Karpas-422 (cell line): ENCODE data around the gene FBXL17. TPM values are rescaled to one million over a fixed set of nuclear protein-coding genes. Genes with fewer than 3 reads are reported as not detected.
"Not testable (repeated sequence)": the region's sequence is repeated elsewhere in the genome, so short reads cannot be mapped to it uniquely, and the experiment has no call there.

Experiments
- DNase-seq: peaks from one replicate; pipeline ENCODE4 v3.0.0-alpha.2; 2015
- H2AFZ ChIP-seq: fragments of 200-600 bp; sonication (generic); 2 replicates; pipeline ENCODE4 v1.6.1; 2014; ENCODE audit warnings: antibody characterized with exemption, low read length, mixed read lengths
- H3K27ac ChIP-seq: fragments of 200-600 bp; sonication (generic); 2 replicates; pipeline ENCODE4 v1.5.1; 2014; ENCODE audit warnings: mild to moderate bottlenecking, low read length, moderate library complexity
- H3K27me3 ChIP-seq: fragments of 200-600 bp; sonication (generic); 2 replicates; pipeline ENCODE4 v1.6.1; 2014; ENCODE audit warnings: low read length, mixed read lengths
- H3K36me3 ChIP-seq: fragments of 200-600 bp; sonication (generic); 2 replicates; pipeline ENCODE4 v1.6.1; 2014; ENCODE audit warnings: low read length, mixed read lengths; ENCODE audit not compliant: insufficient read depth
- H3K4me1 ChIP-seq: fragments of 200-600 bp; sonication (generic); 2 replicates; pipeline ENCODE4 v1.6.1; 2014; ENCODE audit warnings: mild to moderate bottlenecking, low read length, mixed read lengths
- H3K4me2 ChIP-seq: fragments of 200-600 bp; sonication (generic); 2 replicates; pipeline ENCODE4 v1.6.1; 2014; ENCODE audit warnings: low read length, low read depth, mild to moderate bottlenecking; ENCODE audit not compliant: poor library complexity, severe bottlenecking
- H3K4me3 ChIP-seq: fragments of 200-600 bp; sonication (generic); 2 replicates; pipeline ENCODE4 v1.5.1; 2014; ENCODE audit warnings: mild to moderate bottlenecking, antibody characterized with exemption, low read length, mixed read lengths
- H3K79me2 ChIP-seq: fragments of 200-600 bp; sonication (generic); 2 replicates; pipeline ENCODE4 v1.6.1; 2014; ENCODE audit warnings: mild to moderate bottlenecking, low read length, mixed read lengths
- H3K9ac ChIP-seq: fragments of 200-600 bp; sonication (generic); 2 replicates; pipeline ENCODE4 v1.6.0; 2014; ENCODE audit warnings: low read length
- H3K9me2 ChIP-seq: fragments of 200-600 bp; sonication (generic), shearing (Covaris generic); replicated peaks from 2 replicates; pipeline ENCODE4 v1.6.0; 2014; ENCODE audit warnings: mild to moderate bottlenecking, low read length, moderate library complexity; ENCODE audit not compliant: insufficient read depth
- H3K9me3 ChIP-seq: fragments of 300-700, 200-600 bp; sonication (generic); 2 replicates; pipeline ENCODE4 v1.6.1; 2014; ENCODE audit warnings: low read length, mixed read lengths
- H4K20me1 ChIP-seq: fragments of 200-600 bp; sonication (generic); 2 replicates; pipeline ENCODE4 v1.6.1; 2014; ENCODE audit warnings: mild to moderate bottlenecking, antibody characterized with exemption, low read length, low read depth; ENCODE audit not compliant: insufficient read depth
- total RNA-seq: library from RNA; depleted of rRNA; stranded (reverse); fragments of >200 nt; shearing (Covaris generic); gene quantifications from 2 replicates; pipeline ENCODE4 v1.2.3, GENCODE V29; 2014; ENCODE audit warnings: low replicate concordance

FBXL17 gene
- total RNA-seq, 1 experiment from 2014 or later, result 26.9 TPM

- no peaks in the 10 kb centered on the region for H3K79me2 ChIP-seq
- no peak overlapping the region for H2AFZ ChIP-seq
- H3K4me2 ChIP-seq, result no peak overlapping the region
- H3K9me3 ChIP-seq, result no peaks in the 10 kb centered on the region
- DNase-seq, result no peak
- no peak overlapping the region for H3K27ac ChIP-seq
- no peak overlapping the region for H3K9ac ChIP-seq
- H3K4me3 ChIP-seq, result no peak overlapping the region
- H3K36me3 ChIP-seq, result no peaks in the 10 kb centered on the region
- H3K9me2 ChIP-seq, result no peaks in the 10 kb centered on the region
- H3K27me3 ChIP-seq, result no peaks in the 10 kb centered on the region
- H3K4me1 ChIP-seq, result no peaks in the 10 kb centered on the region
- H4K20me1 ChIP-seq, result no peaks in the 10 kb centered on the region
Measured at GRCh38 chr5:108409786-108410185, 27.9 kb upstream of the FBXL17 start.

GRCh38 chr5:108405201-108405600 lies 23.3 kb upstream of the FBXL17 start:
- H3K4me3 ChIP-seq, result not testable (repeated sequence)

DNA sequence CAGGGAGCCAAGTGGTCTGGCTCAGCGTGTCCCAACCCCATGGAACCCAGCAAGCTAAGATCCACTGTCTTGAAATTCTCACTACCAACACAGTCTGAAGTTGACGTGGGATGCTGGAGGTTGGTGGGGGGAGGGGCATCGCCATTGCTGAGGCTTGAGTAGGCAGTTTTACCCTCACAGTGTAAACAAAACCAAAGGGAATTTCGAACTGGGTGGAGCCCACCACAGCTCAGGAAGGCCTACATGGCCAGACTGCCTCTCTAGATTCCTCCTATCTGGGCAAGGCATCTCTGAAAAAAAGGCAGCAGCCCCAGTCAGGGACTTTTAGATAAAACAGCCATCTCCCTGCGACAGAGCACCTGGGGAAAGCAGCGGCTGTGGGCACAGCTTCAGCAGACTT lies 17.1 kb upstream of the FBXL17 start:
- Histone ChIP-seq H3K4me1 (no peaks in the 10 kb centered on the region), H3K9me2 (no peaks in the 10 kb centered on the region), H3K4me3 (no peak overlapping the region), H3K9me3 (no peaks in the 10 kb centered on the region), H3K36me3 (no peaks in the 10 kb centered on the region), H3K27me3 (no peaks in the 10 kb centered on the region), H2AFZ (no peak overlapping the region), H3K4me2 (no peak overlapping the region), H4K20me1 (no peaks in the 10 kb centered on the region), H3K27ac (no peak overlapping the region), H3K9ac (no peak overlapping the region), H3K79me2 (no peaks in the 10 kb centered on the region)
- no peak for DNase-seq

More at GRCh38 chr5:108405201-108405600, 23.3 kb upstream of the FBXL17 start:
- not testable (repeated sequence) for H3K27me3 ChIP-seq, H3K27ac ChIP-seq, H3K9me3 ChIP-seq, H3K4me1 ChIP-seq, H3K36me3 ChIP-seq, H3K4me2 ChIP-seq, H4K20me1 ChIP-seq, H3K9me2 ChIP-seq, DNase-seq, H2AFZ ChIP-seq, H3K9ac ChIP-seq, H3K79me2 ChIP-seq

- not testable (repeated sequence) for H3K79me2 ChIP-seq, H3K9ac ChIP-seq, H3K4me1 ChIP-seq, H3K4me3 ChIP-seq, H3K4me2 ChIP-seq, H4K20me1 ChIP-seq, DNase-seq, H2AFZ ChIP-seq, H3K9me2 ChIP-seq, H3K27me3 ChIP-seq, H3K9me3 ChIP-seq, H3K36me3 ChIP-seq, H3K27ac ChIP-seq
Measured at GRCh38 chr5:108396837-108397236, 14.9 kb upstream of the FBXL17 start.

- no peak for DNase-seq
- H4K20me1 ChIP-seq, result no peaks in the 10 kb centered on the region
- no peaks in the 10 kb centered on the region for H3K36me3 ChIP-seq
- H3K79me2 ChIP-seq, result no peaks in the 10 kb centered on the region
- H2AFZ ChIP-seq, result no peak overlapping the region
- H3K27me3 ChIP-seq, result no peaks in the 10 kb centered on the region
- H3K9ac ChIP-seq, result no peak overlapping the region
- no peak overlapping the region for H3K27ac ChIP-seq
- no peak overlapping the region for H3K4me2 ChIP-seq
- H3K9me2 ChIP-seq, result no peaks in the 10 kb centered on the region
- no peak overlapping the region for H3K4me3 ChIP-seq
- no peaks in the 10 kb centered on the region for H3K9me3 ChIP-seq
- H3K4me1 ChIP-seq, result peaks cover 11% of the 10 kb centered on the region
Measured at GRCh38 chr5:108387758-108388157, 5.9 kb upstream of the FBXL17 start.

DNA sequence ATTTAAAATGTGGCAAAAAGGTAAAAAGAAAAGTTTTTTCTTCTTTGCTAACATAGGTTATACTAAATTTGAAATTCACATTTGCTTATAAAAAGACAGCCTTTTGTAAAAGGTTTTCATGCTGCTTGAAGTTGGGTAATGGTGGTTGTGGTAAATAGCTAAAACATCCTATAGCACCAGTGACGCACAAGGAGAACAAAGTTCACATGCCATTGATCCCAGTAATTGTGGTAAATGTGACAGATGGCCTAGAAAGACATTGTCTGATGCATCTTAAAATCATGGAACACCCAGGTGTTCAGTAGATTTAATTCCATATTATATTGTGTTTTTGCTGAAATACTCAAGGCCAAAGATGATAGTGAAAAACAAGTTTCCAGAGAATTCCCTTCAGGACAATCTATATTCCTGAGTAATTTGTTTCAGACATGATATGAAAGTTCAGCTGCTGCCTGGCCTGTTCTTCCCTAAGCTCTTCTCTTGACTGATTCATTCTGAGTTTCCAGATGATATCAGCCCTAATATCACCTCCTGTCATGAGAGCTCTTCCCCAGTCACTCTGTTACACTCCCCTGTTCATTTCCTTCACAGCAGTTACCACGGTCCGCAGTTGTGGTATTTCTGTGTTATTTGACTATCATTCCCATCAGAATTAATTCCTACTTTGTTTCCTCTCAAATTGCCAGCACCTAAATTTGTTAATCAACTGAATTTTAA lies 4.6 kb upstream of the FBXL17 start:
- H3K4me2 ChIP-seq, result no peak overlapping the region

DNA sequence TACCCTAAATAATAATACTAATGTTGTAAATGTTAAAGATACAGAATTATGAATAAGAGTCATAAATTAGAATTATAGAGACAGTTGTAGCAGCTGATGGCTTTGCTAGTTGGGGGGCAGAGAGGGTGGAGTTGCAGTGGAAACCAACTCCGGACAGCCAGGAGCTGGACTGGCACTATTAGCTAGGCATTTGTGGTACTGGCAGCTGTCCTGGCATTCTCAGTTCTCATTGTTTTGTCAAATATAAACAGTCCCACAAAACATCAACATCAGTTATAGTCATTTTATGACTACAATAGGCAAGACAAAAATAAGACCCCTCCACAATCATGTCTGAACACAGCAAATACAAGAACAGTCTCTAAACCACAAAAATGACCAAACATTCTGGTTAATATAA lies 2.8 kb upstream of the FBXL17 start:
- no peak for DNase-seq
- H2AFZ ChIP-seq, result no peak overlapping the region
- no peaks in the 10 kb centered on the region for H3K27me3 ChIP-seq
- H3K9me2 ChIP-seq, result no peaks in the 10 kb centered on the region
- no peak overlapping the region for H3K4me3 ChIP-seq
- no peak overlapping the region for H3K9ac ChIP-seq
- H3K4me2 ChIP-seq, result no peak overlapping the region
- no peaks in the 10 kb centered on the region for H3K9me3 ChIP-seq
- no peaks in the 10 kb centered on the region for H4K20me1 ChIP-seq
- H3K4me1 ChIP-seq, result peaks cover 18% of the 10 kb centered on the region
- H3K79me2 ChIP-seq, result peaks cover 9% of the 10 kb centered on the region
- H3K36me3 ChIP-seq, result no peaks in the 10 kb centered on the region
- no peak overlapping the region for H3K27ac ChIP-seq

More for the DNA sequence above, 4.6 kb upstream of the FBXL17 start:
- H4K20me1 ChIP-seq, result no peaks in the 10 kb centered on the region
- H3K36me3 ChIP-seq, result no peaks in the 10 kb centered on the region
- H3K9ac ChIP-seq, result no peak overlapping the region
- H3K79me2 ChIP-seq, result no peaks in the 10 kb centered on the region
- peaks cover 16% of the 10 kb centered on the region for H3K4me1 ChIP-seq
- H3K27ac ChIP-seq, result no peak overlapping the region
- H3K27me3 ChIP-seq, result no peaks in the 10 kb centered on the region
- H3K9me3 ChIP-seq, result no peaks in the 10 kb centered on the region
- H3K9me2 ChIP-seq, result no peaks in the 10 kb centered on the region
- H3K4me3 ChIP-seq, result no peak overlapping the region
- no peak overlapping the region for H2AFZ ChIP-seq
- no peak for DNase-seq

DNA sequence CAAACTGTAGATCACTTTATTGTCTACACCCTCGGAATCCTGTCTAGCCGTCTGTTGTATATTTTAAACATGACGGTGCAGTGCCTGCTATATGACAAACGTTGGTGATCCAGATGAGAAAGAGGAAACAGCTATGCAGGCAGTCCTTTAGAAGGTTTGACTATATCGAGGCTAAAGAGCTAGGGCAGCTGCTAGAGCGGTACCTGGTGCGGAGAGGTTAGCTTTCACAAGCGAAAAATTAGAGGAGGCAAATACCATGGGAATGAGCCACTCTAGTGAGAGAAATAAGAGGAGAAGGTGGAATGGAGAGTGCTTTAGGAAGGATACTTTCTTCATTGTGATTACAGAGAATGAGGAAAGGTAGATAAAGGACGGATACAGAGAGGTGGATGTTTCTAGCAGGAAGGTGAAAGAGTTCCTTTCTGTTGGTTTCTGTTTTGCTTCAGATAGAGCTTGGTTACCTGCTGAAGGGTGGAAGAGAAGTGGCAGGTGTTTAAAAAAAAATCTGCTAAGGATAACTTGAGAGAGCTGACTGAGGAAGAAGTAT lies 959 bp upstream of the FBXL17 start:
- Histone ChIP-seq H3K4me2 (peak overlapping the region; percentile 84), H3K27me3 (no peaks in the 10 kb centered on the region), H3K4me3 (peak overlapping the region; percentile 81), H4K20me1 (no peaks in the 10 kb centered on the region), H3K79me2 (peaks cover 28% of the 10 kb centered on the region), H2AFZ (peak overlapping the region; percentile 21; the same call in 1 of the 2 replicates), H3K9ac (peak overlapping the region; percentile 91), H3K4me1 (peaks cover 28% of the 10 kb centered on the region), H3K9me3 (no peaks in the 10 kb centered on the region), H3K9me2 (no peaks in the 10 kb centered on the region), H3K36me3 (no peaks in the 10 kb centered on the region), H3K27ac (peak overlapping the region; percentile 84)
- DNase-seq, result peak; percentile 53
